Stomach (tissue), 4 donors: ENCODE measurements around the gene CDCP2.

Experiments
- CTCF ChIP-seq, 7 experiments: fragments of 450-650 bp in 4 of 7; fragments of 200-600 bp in 3 of 7; sonication (generic) in 3 of 7; IDR thresholded peaks; one replicate each; pipeline ENCODE4 v1.5.1; 2016 to 2019; ENCODE audit warnings: antibody characterized with exemption in 7 of 7, control low read depth in 2 of 7, mild to moderate bottlenecking in 1 of 7
- POLR2A ChIP-seq, 4 donors: fragments of 450-650 bp; IDR thresholded peaks; one replicate each; pipeline ENCODE4 v1.6.1; 2016; ENCODE audit warnings: antibody characterized with exemption in 4 of 4, control low read depth in 2 of 4, mild to moderate bottlenecking in 1 of 4, moderate library complexity in 1 of 4

GRCh38 chr1:54171016-54171415 is 18.2 kb upstream of the CDCP2 start:
- TF ChIP-seq CTCF (IDR thresholded peaks at IDR 0.05) (no peak), POLR2A (IDR thresholded peaks at IDR 0.05) (no peak)
